WI38 (cell line): ENCODE results near the gene ALCAM.

Experiments
- H3K4me3 ChIP-seq: 2 replicates; pipeline ENCODE4 v1.5.1; 2011; ENCODE audit warnings: low read depth, mild to moderate bottlenecking, control low read depth, low read length
- TF ChIP-seq, protein P1 (sequence below): IDR thresholded peaks from 2 replicates; pipeline ENCODE4 v1.5.1; 2012; ENCODE audit warnings: low read depth, mild to moderate bottlenecking, control low read depth, low read length

The ALCAM gene

GRCh38 chr3:105493305-105493892, 126.7 kb downstream of the ALCAM start:
- TF ChIP-seq, protein P1, sequence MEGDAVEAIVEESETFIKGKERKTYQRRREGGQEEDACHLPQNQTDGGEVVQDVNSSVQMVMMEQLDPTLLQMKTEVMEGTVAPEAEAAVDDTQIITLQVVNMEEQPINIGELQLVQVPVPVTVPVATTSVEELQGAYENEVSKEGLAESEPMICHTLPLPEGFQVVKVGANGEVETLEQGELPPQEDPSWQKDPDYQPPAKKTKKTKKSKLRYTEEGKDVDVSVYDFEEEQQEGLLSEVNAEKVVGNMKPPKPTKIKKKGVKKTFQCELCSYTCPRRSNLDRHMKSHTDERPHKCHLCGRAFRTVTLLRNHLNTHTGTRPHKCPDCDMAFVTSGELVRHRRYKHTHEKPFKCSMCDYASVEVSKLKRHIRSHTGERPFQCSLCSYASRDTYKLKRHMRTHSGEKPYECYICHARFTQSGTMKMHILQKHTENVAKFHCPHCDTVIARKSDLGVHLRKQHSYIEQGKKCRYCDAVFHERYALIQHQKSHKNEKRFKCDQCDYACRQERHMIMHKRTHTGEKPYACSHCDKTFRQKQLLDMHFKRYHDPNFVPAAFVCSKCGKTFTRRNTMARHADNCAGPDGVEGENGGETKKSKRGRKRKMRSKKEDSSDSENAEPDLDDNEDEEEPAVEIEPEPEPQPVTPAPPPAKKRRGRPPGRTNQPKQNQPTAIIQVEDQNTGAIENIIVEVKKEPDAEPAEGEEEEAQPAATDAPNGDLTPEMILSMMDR = no peak
- no peak overlapping the region for H3K4me3 ChIP-seq

- TF ChIP-seq, protein P1 = no peak
Observed at GRCh38 chr3:105495021-105495420, 128.3 kb downstream of the ALCAM start.

DNA sequence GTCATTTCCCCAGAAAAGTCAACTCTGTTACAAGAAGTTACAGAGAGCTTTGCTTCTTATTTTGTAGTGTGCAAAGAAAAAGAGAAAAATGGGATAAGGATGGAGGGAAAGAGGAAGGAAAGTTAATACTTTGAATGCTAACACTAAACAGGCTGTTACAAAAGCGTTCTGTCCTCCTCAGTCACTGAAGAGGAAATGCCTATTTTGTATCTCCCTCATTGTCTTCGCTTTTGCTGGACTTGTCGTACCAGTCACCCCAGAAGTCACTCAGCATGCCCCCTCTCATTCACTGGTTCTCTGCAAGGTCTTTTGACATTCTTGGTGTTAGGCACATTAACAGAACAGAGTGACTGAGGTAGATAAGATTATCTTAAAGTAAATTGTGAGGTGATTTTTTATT, 129.6 kb downstream of the ALCAM start:
- H3K4me3 ChIP-seq = no peak overlapping the region
- TF ChIP-seq, protein P1 = no peak

More at GRCh38 chr3:105495021-105495420, 128.3 kb downstream of the ALCAM start:
- H3K4me3 ChIP-seq = no peak overlapping the region

DNA sequence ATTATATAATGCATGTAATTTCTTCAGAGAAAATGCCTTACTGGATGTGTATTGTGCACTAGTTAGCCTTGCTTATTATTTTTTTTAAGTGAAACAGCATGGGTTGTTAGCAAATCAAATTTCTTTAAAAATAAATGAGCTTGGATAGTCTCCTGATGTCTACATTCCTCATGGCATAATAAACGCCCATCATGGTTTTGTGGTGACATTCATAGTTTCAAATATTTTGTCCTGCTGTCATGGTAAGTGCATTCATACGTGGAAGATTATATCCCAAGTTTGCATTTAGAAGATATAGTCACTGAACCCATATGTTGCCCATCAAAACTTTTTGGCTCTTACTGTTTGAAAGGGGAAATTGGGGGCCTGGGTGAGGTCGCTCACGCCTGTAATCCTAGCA, 130.7 kb downstream of the ALCAM start:
- H3K4me3 ChIP-seq = no peak overlapping the region
- TF ChIP-seq, protein P1 = no peak

GRCh38 chr3:105499961-105500360, 133.3 kb downstream of the ALCAM start:
- TF ChIP-seq, protein P1 = no peak
- no peak overlapping the region for H3K4me3 ChIP-seq

- TF ChIP-seq, protein P1 = no peak
- H3K4me3 ChIP-seq = no peak overlapping the region
Observed at GRCh38 chr3:105502333-105502732, 135.6 kb downstream of the ALCAM start.

DNA sequence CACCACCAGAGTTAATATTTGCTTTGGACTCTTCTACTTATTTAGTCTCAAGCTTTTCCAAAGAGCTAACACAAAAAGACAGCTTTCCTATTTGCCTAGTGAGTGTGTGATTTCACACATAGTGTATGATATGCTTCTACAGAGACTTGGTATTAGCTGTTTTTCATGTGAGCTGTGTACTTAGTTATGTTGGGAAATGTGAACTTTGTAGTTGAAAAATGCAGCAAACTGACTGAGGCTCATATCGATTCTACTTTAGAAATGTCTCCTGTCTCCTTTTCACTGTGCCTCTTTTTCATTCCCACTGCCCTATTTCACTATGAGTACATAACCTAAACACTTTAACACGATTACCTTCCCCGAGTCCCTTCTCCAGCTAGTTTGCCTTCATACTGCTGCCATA, 136.5 kb downstream of the ALCAM start:
- TF ChIP-seq, protein P1 = no peak
- no peak overlapping the region for H3K4me3 ChIP-seq
